Activated naive CD4-positive, alpha-beta T cell treated with anti-CD3 and anti-CD28 coated beads, Interleukin-2, amount 50 U/mL, for 72 hours (primary cell): Measurements from ENCODE around the gene PRKACB. TPM values are rescaled to one million over a fixed set of nuclear protein-coding genes. Genes with fewer than 3 reads are reported as not detected.
A peak's percentile ranks its signal among the peaks of the same experiment; 100 is the strongest.

Experiments used
- ATAC-seq, 2 donors: fragments of 150-1000 bp; cut with Tn5 transposase; 2 replicates each; pipeline ENCODE4 v1.10.0; 2021; ENCODE audit warnings: mild to moderate bottlenecking in 2 of 2, moderate library complexity in 2 of 2
- DNase-seq, 2 donors: peaks; one replicate each; pipeline ENCODE4 v3.0.0; 2021 to 2022; ENCODE audit warnings: low spot score in 2 of 2
- H3K27ac Mint-ChIP-seq, 2 donors: one replicate each; pipeline ENCODE4 v1.8.0; 2022; ENCODE audit warnings: mild to moderate bottlenecking in 2 of 2, mixed read lengths in 2 of 2
- H3K36me3 Mint-ChIP-seq, 2 donors: one replicate each; pipeline ENCODE4 v1.8.0; 2022; ENCODE audit warnings: mixed read lengths in 2 of 2
- H3K9me3 Mint-ChIP-seq, 2 donors: one replicate each; pipeline ENCODE4 v1.8.0; 2022; ENCODE audit warnings: mixed read lengths in 2 of 2
- total RNA-seq, 2 donors: library from RNA; stranded (reverse); gene quantifications; one replicate each; pipeline ENCODE4 v1.2.3, GENCODE V29; 2022

The PRKACB gene
- total RNA-seq, 2 donors from 2014 or later = 20.7 to 25.2 TPM

- Mint-ChIP-seq H3K27ac (peak overlapping the region; percentile 95), H3K36me3 (peaks cover 0 to 5% of the 10 kb centered on the region in 2 donors), H3K9me3 (no peaks in the 10 kb centered on the region)
- no peak for DNase-seq
- ATAC-seq = peak in 1 of 2 donors; percentile 17
Measured at GRCh38 chr1:84145068-84145467, 997 bp downstream of the PRKACB start.

- H3K9me3 Mint-ChIP-seq = peaks cover 0 to 4% of the 10 kb centered on the region in 2 donors
- H3K27ac Mint-ChIP-seq = peak overlapping the region; percentile 95
- peaks cover 9 to 10% of the 10 kb centered on the region in 2 donors for H3K36me3 Mint-ChIP-seq
- DNase-seq = no peak
- peak; percentile 77 to 82 for ATAC-seq
Measured at GRCh38 chr1:84146411-84147032, 2.5 kb downstream of the PRKACB start.

GRCh38 chr1:84148758-84149157 is 4.7 kb downstream of the PRKACB start:
- ATAC-seq (no peak), DNase-seq (no peak)
- Mint-ChIP-seq H3K9me3 (peaks cover 0 to 4% of the 10 kb centered on the region in 2 donors), H3K36me3 (peaks cover 10 to 13% of the 10 kb centered on the region in 2 donors), H3K27ac (no peak overlapping the region)

- ATAC-seq = peak; percentile 70 to 90
Measured at GRCh38 chr1:84152649-84153056, 8.6 kb downstream of the PRKACB start.

GRCh38 chr1:84155517-84155916 is 11.4 kb downstream of the PRKACB start:
- DNase-seq = no peak
- Mint-ChIP-seq H3K9me3 (peaks cover 0 to 4% of the 10 kb centered on the region in 2 donors), H3K36me3 (peaks cover 5 to 22% of the 10 kb centered on the region in 2 donors), H3K27ac (peak overlapping the region; percentile 77 to 85)
- ATAC-seq = peak; percentile 43 to 44

More at GRCh38 chr1:84152649-84153056, 8.6 kb downstream of the PRKACB start:
- DNase-seq = peak in 1 of 2 donors; percentile 21
- Mint-ChIP-seq H3K36me3 (peaks cover 5 to 19% of the 10 kb centered on the region in 2 donors), H3K9me3 (peaks cover 0 to 4% of the 10 kb centered on the region in 2 donors), H3K27ac (peak overlapping the region; percentile 72 to 83)

- Mint-ChIP-seq H3K27ac (peak overlapping the region; percentile 77 to 85), H3K36me3 (peaks cover 0 to 17% of the 10 kb centered on the region in 2 donors), H3K9me3 (no peaks in the 10 kb centered on the region)
- DNase-seq = no peak
- ATAC-seq = peak; percentile 51 to 76
Measured at GRCh38 chr1:84156210-84156621, 12.1 kb downstream of the PRKACB start.

- DNase-seq (no peak), ATAC-seq (no peak)
- H3K27ac Mint-ChIP-seq = no peak overlapping the region
- H3K9me3 Mint-ChIP-seq = no peaks in the 10 kb centered on the region
- H3K36me3 Mint-ChIP-seq = peaks cover 0 to 7% of the 10 kb centered on the region in 2 donors
Measured at GRCh38 chr1:84159533-84160240, 15.6 kb downstream of the PRKACB start.

GRCh38 chr1:84162295-84162694 is 18.2 kb downstream of the PRKACB start:
- ATAC-seq (no peak), DNase-seq (no peak)
- H3K36me3 Mint-ChIP-seq = peaks cover 0 to 7% of the 10 kb centered on the region in 2 donors
- no peaks in the 10 kb centered on the region for H3K9me3 Mint-ChIP-seq
- no peak overlapping the region for H3K27ac Mint-ChIP-seq

- no peak for DNase-seq
- Mint-ChIP-seq H3K36me3 (no peaks in the 10 kb centered on the region), H3K9me3 (no peaks in the 10 kb centered on the region), H3K27ac (peak overlapping the region; percentile 9 to 60)
- ATAC-seq = no peak
Measured at GRCh38 chr1:84163123-84163931, 19.3 kb downstream of the PRKACB start.

- no peak for ATAC-seq
- H3K36me3 Mint-ChIP-seq = no peaks in the 10 kb centered on the region
- no peaks in the 10 kb centered on the region for H3K9me3 Mint-ChIP-seq
- no peak for DNase-seq
- peak overlapping the region; percentile 31 to 49 for H3K27ac Mint-ChIP-seq
Measured at GRCh38 chr1:84164161-84164560, 20.1 kb downstream of the PRKACB start.

- peak in 1 of 2 donors; percentile 38 for ATAC-seq
- DNase-seq = no peak
- Mint-ChIP-seq H3K36me3 (no peaks in the 10 kb centered on the region), H3K27ac (peak overlapping the region; percentile 31 to 49), H3K9me3 (no peaks in the 10 kb centered on the region)
Measured at GRCh38 chr1:84164567-84165021, 20.5 kb downstream of the PRKACB start.

GRCh38 chr1:84165601-84166000 is 21.5 kb downstream of the PRKACB start:
- Mint-ChIP-seq H3K27ac (no peak overlapping the region), H3K9me3 (no peaks in the 10 kb centered on the region), H3K36me3 (no peaks in the 10 kb centered on the region)
- DNase-seq = no peak
- no peak for ATAC-seq

- ATAC-seq (peak; percentile 85 to 87), DNase-seq (no peak)
- Mint-ChIP-seq H3K36me3 (no peaks in the 10 kb centered on the region), H3K27ac (peak overlapping the region in 1 of 2 donors; percentile 10), H3K9me3 (no peaks in the 10 kb centered on the region)
Measured at GRCh38 chr1:84166797-84167196, 22.7 kb downstream of the PRKACB start.

- DNase-seq (no peak), ATAC-seq (no peak)
- no peaks in the 10 kb centered on the region for H3K9me3 Mint-ChIP-seq
- H3K27ac Mint-ChIP-seq = no peak overlapping the region
- H3K36me3 Mint-ChIP-seq = no peaks in the 10 kb centered on the region
Measured at GRCh38 chr1:84168783-84169182, 24.7 kb downstream of the PRKACB start.

GRCh38 chr1:84170171-84170570 is 26.1 kb downstream of the PRKACB start:
- Mint-ChIP-seq H3K27ac (no peak overlapping the region), H3K36me3 (no peaks in the 10 kb centered on the region), H3K9me3 (no peaks in the 10 kb centered on the region)
- no peak for ATAC-seq
- no peak for DNase-seq

- ATAC-seq (no peak), DNase-seq (no peak)
- Mint-ChIP-seq H3K36me3 (no peaks in the 10 kb centered on the region), H3K9me3 (no peaks in the 10 kb centered on the region), H3K27ac (no peak overlapping the region)
Measured at GRCh38 chr1:84171481-84171880, 27.4 kb downstream of the PRKACB start.

- Mint-ChIP-seq H3K36me3 (no peaks in the 10 kb centered on the region), H3K9me3 (no peaks in the 10 kb centered on the region), H3K27ac (no peak overlapping the region)
- DNase-seq = no peak
- ATAC-seq = no peak
Measured at GRCh38 chr1:84174051-84174556, 30.0 kb downstream of the PRKACB start.
